Panc1 (cell line): Measurements from ENCODE around the gene FPGT.

Experiments
- CTCF ChIP-seq: fragments of 450-650 bp; IDR thresholded peaks from 2 replicates; pipeline ENCODE4 v1.5.1; 2017; ENCODE audit warnings: mild to moderate bottlenecking
- POLR2AphosphoS5 ChIP-seq: IDR thresholded peaks from 2 replicates; pipeline ENCODE4 v1.6.1; 2012; ENCODE audit warnings: mild to moderate bottlenecking, low read depth, low read length, moderate library complexity
- TCF7L2 ChIP-seq: IDR thresholded peaks from 2 replicates; pipeline ENCODE4 v1.6.1; 2011; ENCODE audit warnings: mild to moderate bottlenecking, low read depth, low read length, inconsistent platforms

GRCh38 chr1:74237035-74237434 lies 39.0 kb downstream of the FPGT start:
- TF ChIP-seq CTCF (no peak), POLR2AphosphoS5 (no peak), TCF7L2 (no peak)
